ENCODE results near the gene TDRD10. TPM values are rescaled to one million over a fixed set of nuclear protein-coding genes. Genes with fewer than 3 reads are reported as not detected.

The TDRD10 gene
- total RNA-seq, 1 experiment from 2014 or later: 0.31 TPM

GRCh38 chr1:154493276-154493675 lies 8.7 kb upstream of the TDRD10 start:
- H3K27me3 Mint-ChIP-seq (ENCODE audit: low read depth): peaks cover 10% of the 10 kb centered on the region

More at GRCh38 chr1:154493276-154493675, 8.7 kb upstream of the TDRD10 start:
- Histone ChIP-seq H2BK120ac (ENCODE audit: low read depth, low read length, poor library complexity, severe bottlenecking) (no peak overlapping the region), H2AK5ac (ENCODE audit: insufficient read length, low read length) (no peak overlapping the region), H3K79me1 (ENCODE audit: insufficient read depth, low read depth, low read length, poor library complexity, severe bottlenecking) (no peaks in the 10 kb centered on the region), H4K5ac (ENCODE audit: insufficient read length, low read depth, low read length) (no peak overlapping the region), H3T11ph (ENCODE audit: low read length) (no peak overlapping the region), H4K91ac (ENCODE audit: insufficient read length, low read depth, low read length) (no peak overlapping the region), H3K4me2 (ENCODE audit: insufficient read depth, insufficient read length, low read length) (no peak overlapping the region), H3K27me3 (ENCODE audit: insufficient read depth, low read length) (no peaks in the 10 kb centered on the region; the same call in 1 of the 2 replicates), H3K79me2 (ENCODE audit: insufficient read depth, low read length) (no peaks in the 10 kb centered on the region), H4K8ac (replicated peaks; ENCODE audit: insufficient read length, low read depth, low read length) (no peak overlapping the region), H3K23ac (ENCODE audit: insufficient read length, low read depth, low read length) (no peak overlapping the region), H2BK5ac (ENCODE audit: insufficient read length, low read length) (no peak overlapping the region), H4K20me1 (ENCODE audit: control insufficient read depth, insufficient read depth, insufficient read length) (peaks cover 3% of the 10 kb centered on the region), H2BK12ac (ENCODE audit: insufficient read length, low read depth, low read length) (no peak overlapping the region), H3K14ac (ENCODE audit: insufficient read depth, low read length) (no peak overlapping the region), H3K9ac (ENCODE audit: extremely low read depth, insufficient read length, low read length) (no peak overlapping the region), H3K23me2 (ENCODE audit: insufficient read length, low read depth, low read length, poor library complexity, severe bottlenecking) (peaks cover 2% of the 10 kb centered on the region), H2AFZ (ENCODE audit: low read length) (peak overlapping the region; percentile 6), H3K56ac (ENCODE audit: insufficient read length, low read depth, low read length) (no peak overlapping the region), H3K9me3 (ENCODE audit: control insufficient read depth, low read depth, low read length) (no peaks in the 10 kb centered on the region), H2BK15ac (ENCODE audit: low read depth, low read length) (no peak overlapping the region), H3K4ac (ENCODE audit: low read depth, low read length) (no peak overlapping the region), H3K4me1 (ENCODE audit: insufficient read depth, low read length) (no peaks in the 10 kb centered on the region; the same call in 1 of the 2 replicates), H2BK20ac (ENCODE audit: low read depth, low read length, poor library complexity, severe bottlenecking) (no peak overlapping the region), H3K27ac (ENCODE audit: insufficient read length, low read depth, low read length) (no peak overlapping the region), H3K18ac (ENCODE audit: insufficient read length, low read depth, low read length) (no peak overlapping the region)
- no peak for TF ChIP-seq CTCF (conservative IDR thresholded peaks at IDR 0.05)
- DNase-seq: peak; percentile 45
- no CpG with 5 or more reads among the region's 8 CpGs for WGBS (ENCODE audit: extremely low coverage, insufficient read length, low lambda C conversion rate)
- peaks cover 8 to 13% of the 10 kb centered on the region in 2 experiments for H3K4me1 Mint-ChIP-seq
- H3K9me3 Mint-ChIP-seq: no peaks in the 10 kb centered on the region
- no peaks in the 10 kb centered on the region for H3K36me3 Mint-ChIP-seq (ENCODE audit: insufficient read depth in 1 of 3, low read depth in 3 of 3)
- H3K4me3 Mint-ChIP-seq: no peak overlapping the region
- 0 out of 7 replicates have a peak overlapping the region, but pooled peaks of 1 of the 3 experiments have one; percentile 29 for H3K27ac Mint-ChIP-seq
